ENCODE measurements around the gene PCDHB5.
"Not testable (repeated sequence)": the region's sequence is repeated elsewhere in the genome, so short reads cannot be mapped to it uniquely, and the experiment has no call there.

PCDHB5 gene

GRCh38 chr5:141152096-141152495 lies 17.1 kb downstream of the PCDHB5 start:
- not testable (repeated sequence) for DNase-seq (ENCODE audit: low read depth)

GRCh38 chr5:141155540-141156374 lies 20.8 kb downstream of the PCDHB5 start:
- no peak for DNase-seq (ENCODE audit: low read depth)

GRCh38 chr5:141157356-141157755 lies 22.4 kb downstream of the PCDHB5 start:
- not testable (repeated sequence) for DNase-seq (ENCODE audit: low read depth)

DNA sequence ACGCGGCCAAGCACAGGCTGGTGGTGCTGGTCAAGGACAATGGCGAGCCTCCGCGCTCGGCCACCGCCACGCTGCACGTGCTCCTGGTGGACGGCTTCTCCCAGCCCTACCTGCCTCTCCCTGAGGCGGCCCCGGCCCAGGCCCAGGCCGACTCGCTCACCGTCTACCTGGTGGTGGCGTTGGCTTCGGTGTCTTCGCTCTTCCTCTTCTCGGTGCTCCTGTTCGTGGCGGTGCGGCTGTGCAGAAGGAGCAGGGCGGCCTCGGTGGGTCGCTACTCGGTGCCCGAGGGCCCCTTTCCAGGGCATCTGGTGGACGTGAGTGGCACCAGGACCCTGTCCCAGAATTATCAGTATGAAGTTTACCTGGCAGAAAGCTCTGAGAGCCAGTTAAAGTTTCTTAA lies 22.9 kb downstream of the PCDHB5 start:
- not testable (repeated sequence) for DNase-seq (ENCODE audit: low read depth)

DNA sequence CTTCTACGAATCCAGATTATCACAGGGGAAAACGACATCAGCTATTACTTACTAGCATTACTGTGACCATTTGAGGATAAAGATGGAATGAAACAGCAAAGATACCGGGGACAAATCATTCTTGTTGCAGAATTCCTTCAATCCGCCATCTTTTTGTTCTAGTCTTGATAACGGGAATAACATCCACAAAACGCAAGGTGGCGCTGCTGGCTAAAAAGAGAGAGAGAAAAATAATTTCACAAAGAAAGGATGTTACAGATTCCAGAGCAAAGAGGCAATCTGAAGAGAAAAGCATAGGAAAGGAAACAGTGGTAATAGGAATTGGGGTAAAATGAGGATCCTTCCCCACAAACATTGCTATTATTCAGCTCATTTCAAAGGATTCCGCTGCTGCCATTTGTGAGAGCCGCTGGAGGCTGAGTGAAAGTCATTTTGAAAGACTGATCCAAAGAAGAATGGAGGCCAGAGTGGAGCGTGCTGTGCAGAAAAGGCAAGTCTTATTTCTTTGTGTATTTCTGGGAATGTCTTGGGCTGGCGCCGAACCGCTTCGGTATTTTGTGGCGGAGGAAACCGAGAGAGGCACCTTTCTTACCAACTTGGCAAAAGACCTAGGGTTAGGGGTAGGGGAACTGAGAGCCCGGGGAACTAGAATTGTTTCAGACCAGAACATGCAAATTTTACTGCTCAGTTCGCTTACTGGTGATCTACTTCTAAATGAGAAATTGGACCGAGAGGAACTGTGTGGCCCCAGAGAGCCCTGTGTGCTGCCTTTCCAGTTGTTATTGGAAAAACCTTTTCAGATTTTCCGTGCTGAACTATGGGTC lies 37.6 kb downstream of the PCDHB5 start, which contains the start of gene PCDHB7:
PCDHB7 (plus strand) TSS at position 264 of the 824 bp plus-strand sequence; CDS start at position 456, 192 bp downstream.
- DNase-seq (ENCODE audit: low read depth), result no peak

DNA sequence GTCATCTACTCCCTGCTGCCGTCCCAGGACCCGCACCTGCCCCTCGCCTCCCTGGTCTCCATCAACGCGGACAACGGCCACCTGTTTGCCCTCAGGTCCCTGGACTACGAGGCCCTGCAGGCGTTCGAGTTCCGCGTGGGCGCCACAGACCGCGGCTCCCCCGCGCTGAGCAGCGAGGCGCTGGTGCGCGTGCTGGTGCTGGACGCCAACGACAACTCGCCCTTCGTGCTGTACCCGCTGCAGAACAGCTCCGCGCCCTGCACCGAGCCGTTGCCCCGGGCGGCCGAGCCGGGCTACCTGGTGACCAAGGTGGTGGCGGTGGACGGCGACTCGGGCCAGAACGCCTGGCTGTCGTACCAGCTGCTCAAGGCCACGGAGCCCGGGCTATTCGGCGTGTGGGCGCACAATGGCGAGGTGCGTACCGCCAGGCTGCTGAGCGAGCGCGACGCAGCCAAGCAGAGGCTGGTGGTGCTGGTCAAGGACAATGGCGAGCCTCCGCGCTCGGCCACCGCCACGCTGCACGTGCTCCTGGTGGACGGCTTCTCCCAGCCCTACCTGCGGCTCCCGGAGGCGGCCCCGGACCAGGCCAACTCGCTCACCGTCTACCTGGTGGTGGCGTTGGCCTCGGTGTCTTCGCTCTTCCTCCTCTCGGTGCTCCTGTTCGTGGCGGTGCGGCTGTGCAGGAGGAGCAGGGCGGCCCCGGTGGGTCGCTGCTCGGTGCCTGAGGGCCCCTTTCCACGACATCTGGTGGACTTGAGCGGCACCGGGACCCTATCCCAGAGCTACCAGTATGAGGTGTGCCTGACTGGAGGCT lies 39.5 kb downstream of the PCDHB5 start:
- DNase-seq (ENCODE audit: low read depth), result not testable (repeated sequence)

GRCh38 chr5:141175933-141176332 lies 40.9 kb downstream of the PCDHB5 start:
- DNase-seq (ENCODE audit: low read depth), result no peak

DNA sequence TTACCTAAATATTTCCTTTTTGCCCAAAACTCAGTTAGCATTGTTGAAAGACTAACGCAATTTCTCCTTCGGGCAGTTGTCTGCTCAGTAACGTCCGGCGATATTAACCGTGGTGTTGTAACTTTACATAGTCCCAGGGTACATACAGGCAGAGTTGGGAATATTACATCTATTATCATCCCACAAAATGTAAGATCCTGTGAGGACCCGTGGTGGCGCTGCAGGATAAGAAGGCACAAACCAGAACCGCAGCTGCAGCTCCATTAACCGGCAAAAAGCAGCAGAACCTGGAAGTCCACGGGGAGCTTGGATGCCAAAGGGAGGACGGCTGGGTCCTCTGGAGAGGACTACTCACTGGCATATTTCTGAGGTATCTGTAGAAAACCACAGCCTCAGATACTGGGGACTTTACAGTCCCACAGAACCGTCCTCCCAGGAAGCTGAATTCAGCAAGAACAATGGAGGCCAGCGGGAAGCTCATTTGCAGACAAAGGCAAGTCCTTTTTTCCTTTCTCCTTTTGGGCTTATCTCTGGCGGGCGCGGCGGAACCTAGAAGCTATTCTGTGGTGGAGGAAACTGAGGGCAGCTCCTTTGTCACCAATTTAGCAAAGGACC lies 42.7 kb downstream of the PCDHB5 start, which contains the start of gene PCDHB8:
PCDHB8 (plus strand) TSS at position 214 of the 615 bp plus-strand sequence; CDS start at position 459, 245 bp downstream.
- DNase-seq (ENCODE audit: low read depth), result not testable (repeated sequence)

- not testable (repeated sequence) for DNase-seq (ENCODE audit: low read depth)
Measured at GRCh38 chr5:141179371-141179770, 44.4 kb downstream of the PCDHB5 start.

- DNase-seq (ENCODE audit: low read depth), result not testable (repeated sequence)
Measured at GRCh38 chr5:141179876-141180275, 44.9 kb downstream of the PCDHB5 start.

- no peak for DNase-seq (ENCODE audit: low read depth)
Measured at GRCh38 chr5:141180313-141180712, 45.3 kb downstream of the PCDHB5 start.

GRCh38 chr5:141182248-141182647 lies 47.2 kb downstream of the PCDHB5 start, which contains the start of gene PCDHB16:
Gene PCDHB16 (plus strand): TSS chr5:141182387. CDS start chr5:141182560, 173 bp downstream.
- DNase-seq (ENCODE audit: low read depth), result no peak

DNA sequence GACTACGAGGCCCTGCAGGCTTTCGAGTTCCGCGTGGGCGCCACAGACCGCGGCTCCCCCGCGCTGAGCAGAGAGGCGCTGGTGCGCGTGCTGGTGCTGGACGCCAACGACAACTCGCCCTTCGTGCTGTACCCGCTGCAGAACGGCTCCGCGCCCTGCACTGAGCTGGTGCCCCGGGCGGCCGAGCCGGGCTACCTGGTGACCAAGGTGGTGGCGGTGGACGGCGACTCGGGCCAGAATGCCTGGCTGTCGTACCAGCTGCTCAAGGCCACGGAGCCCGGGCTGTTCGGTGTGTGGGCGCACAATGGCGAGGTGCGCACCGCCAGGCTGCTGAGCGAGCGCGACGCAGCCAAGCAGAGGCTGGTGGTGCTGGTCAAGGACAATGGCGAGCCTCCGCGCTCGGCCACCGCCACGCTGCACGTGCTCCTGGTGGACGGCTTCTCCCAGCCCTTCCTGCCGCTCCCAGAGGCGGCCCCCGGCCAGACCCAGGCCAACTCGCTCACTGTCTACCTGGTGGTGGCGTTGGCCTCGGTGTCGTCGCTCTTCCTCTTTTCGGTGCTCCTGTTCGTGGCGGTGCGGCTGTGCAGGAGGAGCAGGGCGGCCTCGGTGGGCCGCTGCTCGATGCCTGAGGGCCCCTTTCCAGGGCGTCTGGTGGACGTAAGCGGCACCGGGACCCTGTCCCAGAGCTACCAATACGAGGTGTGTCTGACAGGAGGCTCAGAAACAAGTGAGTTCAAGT lies 49.3 kb downstream of the PCDHB5 start:
- not testable (repeated sequence) for DNase-seq (ENCODE audit: low read depth)

DNA sequence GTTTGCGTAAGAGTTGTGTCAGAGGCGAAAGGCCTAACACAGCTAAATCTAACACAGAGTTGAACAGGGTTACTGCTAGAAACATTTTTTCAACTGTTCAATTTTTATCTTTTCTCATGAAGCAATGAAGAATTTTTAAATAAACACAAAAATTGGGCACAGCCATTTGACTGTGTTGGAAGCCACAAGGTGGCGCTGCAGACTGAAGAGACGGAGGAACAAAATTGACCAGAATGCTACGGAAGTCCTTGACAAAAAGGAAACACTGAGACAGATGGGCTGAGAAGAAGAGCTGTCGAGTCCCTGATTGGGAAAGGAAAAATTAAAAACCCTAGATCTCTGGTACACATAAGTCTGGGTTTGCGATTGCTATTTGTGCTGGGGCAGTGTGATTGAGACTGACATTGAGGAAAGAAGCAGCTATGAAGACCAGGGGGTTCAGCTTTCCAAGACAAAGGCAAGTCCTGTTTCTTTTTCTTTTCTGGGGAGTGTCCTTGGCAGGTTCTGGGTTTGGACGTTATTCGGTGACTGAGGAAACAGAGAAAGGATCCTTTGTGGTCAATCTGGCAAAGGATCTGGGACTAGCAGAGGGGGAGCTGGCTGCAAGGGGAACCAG lies 52.0 kb downstream of the PCDHB5 start, which contains the start of gene PCDHB9:
PCDHB9 (plus strand) TSS at position 265 of the 616 bp plus-strand sequence; CDS start at position 423, 158 bp downstream.
- DNase-seq (ENCODE audit: low read depth), result peak; percentile 8
